ENCODE measurements around the gene AGRN.
"Not testable (repeated sequence)": the region's sequence is repeated elsewhere in the genome, so short reads cannot be mapped to it uniquely, and the experiment has no call there.

Gene AGRN

DNA sequence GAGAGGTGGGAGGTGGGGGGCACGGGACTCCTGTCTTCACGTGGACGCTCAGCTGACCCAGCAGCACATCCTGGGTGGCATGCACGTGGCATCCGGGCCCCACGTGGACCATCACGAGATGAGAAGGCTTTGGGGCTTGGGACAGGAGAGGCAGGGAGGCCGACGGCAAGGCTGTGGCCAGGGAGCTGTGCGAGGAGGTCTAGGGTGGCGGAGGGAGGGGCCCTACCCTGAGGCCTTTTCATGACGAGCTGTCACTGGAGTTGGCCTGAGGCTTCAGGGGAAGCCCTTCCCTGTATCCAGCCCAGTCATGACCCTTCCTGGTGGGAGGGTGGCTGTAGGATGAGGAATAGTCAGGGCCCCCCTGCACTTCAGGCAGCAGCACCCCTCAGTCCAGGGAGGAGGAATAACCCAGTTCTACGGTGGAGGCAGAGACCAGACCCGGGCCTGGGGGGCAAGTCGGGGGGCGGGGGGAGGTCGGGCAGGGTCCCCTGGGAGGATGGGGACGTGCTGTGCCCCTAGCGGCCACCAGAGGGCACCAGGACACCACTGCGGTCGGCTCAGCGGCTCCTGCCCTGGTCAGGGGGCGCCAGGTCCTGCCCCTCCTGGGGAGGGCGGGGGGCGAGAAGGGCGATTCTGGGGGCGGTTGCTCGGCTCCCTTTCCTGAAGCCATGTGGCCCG, 36.0 kb upstream of the AGRN start:
- no peak overlapping the region for H3K27ac ChIP-seq
- TF ChIP-seq, protein P1, sequence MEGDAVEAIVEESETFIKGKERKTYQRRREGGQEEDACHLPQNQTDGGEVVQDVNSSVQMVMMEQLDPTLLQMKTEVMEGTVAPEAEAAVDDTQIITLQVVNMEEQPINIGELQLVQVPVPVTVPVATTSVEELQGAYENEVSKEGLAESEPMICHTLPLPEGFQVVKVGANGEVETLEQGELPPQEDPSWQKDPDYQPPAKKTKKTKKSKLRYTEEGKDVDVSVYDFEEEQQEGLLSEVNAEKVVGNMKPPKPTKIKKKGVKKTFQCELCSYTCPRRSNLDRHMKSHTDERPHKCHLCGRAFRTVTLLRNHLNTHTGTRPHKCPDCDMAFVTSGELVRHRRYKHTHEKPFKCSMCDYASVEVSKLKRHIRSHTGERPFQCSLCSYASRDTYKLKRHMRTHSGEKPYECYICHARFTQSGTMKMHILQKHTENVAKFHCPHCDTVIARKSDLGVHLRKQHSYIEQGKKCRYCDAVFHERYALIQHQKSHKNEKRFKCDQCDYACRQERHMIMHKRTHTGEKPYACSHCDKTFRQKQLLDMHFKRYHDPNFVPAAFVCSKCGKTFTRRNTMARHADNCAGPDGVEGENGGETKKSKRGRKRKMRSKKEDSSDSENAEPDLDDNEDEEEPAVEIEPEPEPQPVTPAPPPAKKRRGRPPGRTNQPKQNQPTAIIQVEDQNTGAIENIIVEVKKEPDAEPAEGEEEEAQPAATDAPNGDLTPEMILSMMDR (conservative IDR thresholded peaks at IDR 0.05; ENCODE audit: low read depth, low read length) = peak; percentile 79
- no peak overlapping the region for H3K4me3 ChIP-seq (IDR thresholded peaks at IDR 0.05; ENCODE audit: insufficient read depth, low read depth, low read length)
- H3K4me2 ChIP-seq = no peak overlapping the region
- H3K9ac ChIP-seq = no peak overlapping the region
- no peaks in the 10 kb centered on the region for H4K20me1 ChIP-seq (ENCODE audit: insufficient read depth)
- no peaks in the 10 kb centered on the region for H3K79me2 ChIP-seq (ENCODE audit: insufficient read depth, low read depth)
- peaks cover 8% of the 10 kb centered on the region for H3K4me1 ChIP-seq (ENCODE audit: low read depth, poor library complexity, severe bottlenecking)
- H3K36me3 ChIP-seq (ENCODE audit: insufficient read depth) = no peaks in the 10 kb centered on the region
- H3K27me3 ChIP-seq (ENCODE audit: insufficient read depth, low read depth) = peaks cover 96% of the 10 kb centered on the region
- H2AFZ ChIP-seq (ENCODE audit: low read depth) = no peak overlapping the region; the same call in 1 of the 2 replicates

DNA sequence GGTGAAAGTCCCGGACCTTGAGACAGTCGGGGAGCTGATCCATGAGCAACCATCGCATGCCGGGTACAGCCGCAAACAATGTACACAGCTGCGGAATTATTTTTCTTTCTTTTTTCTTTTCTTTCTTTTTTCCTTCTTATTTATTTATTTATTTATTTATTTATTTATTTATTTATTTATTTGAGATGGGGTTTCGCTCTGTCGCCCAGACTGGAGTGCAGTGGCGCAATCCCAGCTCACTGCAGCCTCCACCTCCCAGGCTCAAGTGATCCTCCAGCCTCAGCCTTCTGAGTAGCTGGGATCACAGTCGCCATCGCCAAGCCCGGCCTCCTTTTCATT, 35.5 kb upstream of the AGRN start:
- no peak overlapping the region for H3K27ac ChIP-seq
- TF ChIP-seq, protein P1 (conservative IDR thresholded peaks at IDR 0.05; ENCODE audit: low read depth, low read length) = peak; percentile 38
- no peak overlapping the region for H2AFZ ChIP-seq (ENCODE audit: low read depth)
- H3K9ac ChIP-seq = no peak overlapping the region
- no peaks in the 10 kb centered on the region for H4K20me1 ChIP-seq (ENCODE audit: insufficient read depth)
- peaks cover 8% of the 10 kb centered on the region for H3K4me1 ChIP-seq (ENCODE audit: low read depth, poor library complexity, severe bottlenecking)
- no peaks in the 10 kb centered on the region for H3K36me3 ChIP-seq (ENCODE audit: insufficient read depth)
- no peaks in the 10 kb centered on the region for H3K79me2 ChIP-seq (ENCODE audit: insufficient read depth, low read depth)
- no peak overlapping the region for H3K4me3 ChIP-seq (IDR thresholded peaks at IDR 0.05; ENCODE audit: insufficient read depth, low read depth, low read length)
- no peak overlapping the region for H3K4me2 ChIP-seq
- H3K27me3 ChIP-seq (ENCODE audit: insufficient read depth, low read depth) = peaks cover 96% of the 10 kb centered on the region

DNA sequence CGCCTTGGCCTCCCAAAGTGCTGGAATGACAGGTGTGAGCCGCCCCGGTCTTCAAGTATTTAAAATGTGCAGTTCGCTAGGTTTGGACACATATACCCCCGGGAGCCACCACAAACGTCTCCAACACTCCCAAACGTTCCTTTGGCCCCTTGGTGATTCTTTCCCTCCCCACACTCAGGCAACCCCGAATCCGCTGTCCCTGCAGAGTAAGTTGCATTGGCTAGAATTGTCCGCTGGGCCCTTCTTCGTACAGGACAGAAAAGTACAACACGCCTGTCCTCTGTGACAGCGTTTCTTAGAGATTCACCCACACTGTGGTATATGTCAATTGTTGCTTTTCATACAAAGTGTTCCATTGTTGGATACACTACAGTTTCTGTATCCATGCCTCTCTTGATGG, 34.8 kb upstream of the AGRN start:
- H4K20me1 ChIP-seq (ENCODE audit: insufficient read depth) = no peaks in the 10 kb centered on the region
- peaks cover 8% of the 10 kb centered on the region for H3K4me1 ChIP-seq (ENCODE audit: low read depth, poor library complexity, severe bottlenecking)
- TF ChIP-seq, protein P1 (conservative IDR thresholded peaks at IDR 0.05; ENCODE audit: low read depth, low read length) = no peak
- no peaks in the 10 kb centered on the region for H3K36me3 ChIP-seq (ENCODE audit: insufficient read depth)
- no peak overlapping the region for H3K4me3 ChIP-seq (IDR thresholded peaks at IDR 0.05; ENCODE audit: insufficient read depth, low read depth, low read length)
- peaks cover 96% of the 10 kb centered on the region for H3K27me3 ChIP-seq (ENCODE audit: insufficient read depth, low read depth)
- no peak overlapping the region for H2AFZ ChIP-seq (ENCODE audit: low read depth)
- H3K27ac ChIP-seq = no peak overlapping the region
- H3K9ac ChIP-seq = no peak overlapping the region
- no peaks in the 10 kb centered on the region for H3K79me2 ChIP-seq (ENCODE audit: insufficient read depth, low read depth)
- H3K4me2 ChIP-seq = no peak overlapping the region

DNA sequence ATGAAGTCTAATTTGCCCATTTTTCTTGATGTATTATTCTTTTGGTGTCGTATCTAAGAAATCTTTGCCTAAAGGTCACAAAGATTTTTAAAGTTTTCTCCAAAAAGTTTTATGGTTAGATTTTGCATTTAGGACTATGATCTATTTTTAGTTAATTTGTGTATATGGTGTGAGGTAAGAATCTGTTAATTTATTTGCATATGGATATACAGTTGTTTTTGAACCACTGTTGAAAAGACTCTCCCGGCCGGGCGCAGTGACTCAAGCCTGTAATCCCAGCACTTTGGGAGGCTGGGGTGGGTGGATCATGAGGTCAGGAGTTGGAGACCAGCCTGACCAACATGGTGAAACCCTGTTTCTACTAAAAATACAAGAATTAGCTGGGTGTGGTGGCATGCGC, 31.9 kb upstream of the AGRN start:
- not testable (repeated sequence) for H3K4me3 ChIP-seq (IDR thresholded peaks at IDR 0.05; ENCODE audit: insufficient read depth, low read depth, low read length); H2AFZ ChIP-seq (ENCODE audit: low read depth); H3K4me2 ChIP-seq; H4K20me1 ChIP-seq (ENCODE audit: insufficient read depth); H3K4me1 ChIP-seq (ENCODE audit: low read depth, poor library complexity, severe bottlenecking); H3K27ac ChIP-seq; H3K36me3 ChIP-seq (ENCODE audit: insufficient read depth); H3K9ac ChIP-seq; H3K79me2 ChIP-seq (ENCODE audit: insufficient read depth, low read depth)
- H3K27me3 ChIP-seq (ENCODE audit: insufficient read depth, low read depth) = peaks cover 94% of the 10 kb centered on the region

DNA sequence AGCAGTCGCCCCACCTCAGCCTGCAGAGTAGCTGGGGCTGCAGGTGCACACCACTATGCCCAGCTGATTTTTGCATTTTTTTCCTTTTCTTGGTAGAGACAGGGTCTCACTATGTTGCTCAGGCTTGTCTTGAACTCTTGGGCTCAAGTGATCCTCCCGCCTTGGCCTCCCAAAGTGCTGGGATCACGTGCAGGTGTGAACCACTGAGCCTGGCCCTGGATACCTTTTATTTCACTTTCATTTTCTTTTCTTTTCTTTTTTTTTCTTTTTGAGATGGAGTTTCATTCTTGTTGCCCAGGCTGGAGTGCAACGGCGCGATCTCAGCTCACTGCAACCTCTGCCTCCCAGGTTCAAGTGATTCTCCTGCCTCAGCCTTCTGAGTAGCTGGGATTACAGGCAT, 28.6 kb upstream of the AGRN start:
- H3K4me2 ChIP-seq; H3K27ac ChIP-seq; H3K36me3 ChIP-seq (ENCODE audit: insufficient read depth); H4K20me1 ChIP-seq (ENCODE audit: insufficient read depth); H3K4me3 ChIP-seq (IDR thresholded peaks at IDR 0.05; ENCODE audit: insufficient read depth, low read depth, low read length); H3K9ac ChIP-seq; H3K79me2 ChIP-seq (ENCODE audit: insufficient read depth, low read depth); H2AFZ ChIP-seq (ENCODE audit: low read depth); H3K4me1 ChIP-seq (ENCODE audit: low read depth, poor library complexity, severe bottlenecking): not testable (repeated sequence)
- H3K27me3 ChIP-seq (ENCODE audit: insufficient read depth, low read depth) = peaks cover 97% of the 10 kb centered on the region
